Fibroblast of skin of right biceps (primary cell): ENCODE data around the gene HSPA13.
"Not testable (repeated sequence)": the region's sequence is repeated elsewhere in the genome, so short reads cannot be mapped to it uniquely, and the experiment has no call there.

Experiments used
- DNase-seq: peaks from one replicate; pipeline ENCODE4 v3.0.0-alpha.2; 2013

Gene HSPA13

GRCh38 chr21:14382835-14383595 is at the start of gene HSPA13:
Gene HSPA13, minus strand, starts transcription at chr21:14383146. Its CDS starts 27 bp downstream, at chr21:14383119.
- DNase-seq: peak; percentile 100

DNA sequence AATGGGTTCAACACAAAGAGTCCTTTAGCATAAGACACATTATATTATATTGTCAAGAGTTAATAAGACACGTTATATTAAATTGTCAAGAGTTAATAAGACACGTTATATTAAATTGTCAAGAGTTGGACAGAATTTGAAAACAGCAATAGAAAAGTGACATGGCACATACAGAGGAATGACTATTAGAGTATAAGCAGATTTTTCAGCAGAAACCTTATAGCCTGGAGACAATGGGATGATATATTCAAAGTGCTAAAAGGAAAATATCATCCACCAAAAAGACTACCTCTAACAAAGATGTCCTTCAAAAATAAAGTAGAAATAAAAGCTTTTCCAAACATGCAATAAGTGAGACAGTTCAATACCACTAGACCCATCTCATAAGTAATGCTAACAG is 36.0 kb upstream of the HSPA13 start:
- no peak for DNase-seq

- no peak for DNase-seq
Observed at GRCh38 chr21:14414932-14415508, 32.1 kb upstream of the HSPA13 start.

GRCh38 chr21:14405962-14406361 is 23.0 kb upstream of the HSPA13 start:
- DNase-seq: no peak

DNA sequence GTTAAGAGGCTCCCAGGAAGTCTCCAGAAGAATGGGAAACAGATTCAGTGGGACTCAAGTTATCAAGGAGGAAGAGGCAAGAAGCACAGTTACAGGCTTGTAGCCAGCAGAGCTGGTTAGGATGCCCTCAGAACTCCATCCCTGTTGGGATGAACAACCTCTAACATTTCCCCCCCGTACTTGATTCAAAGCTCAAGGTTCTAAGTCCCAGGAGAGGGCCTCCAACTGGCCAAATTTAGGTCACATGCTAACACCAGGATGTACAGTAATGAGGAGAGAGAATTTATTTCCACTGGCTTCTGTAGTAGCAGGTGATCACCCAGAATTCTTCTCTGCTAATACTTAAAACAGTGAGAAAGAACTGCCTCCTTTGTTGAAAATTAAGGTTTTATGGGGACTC is 22.3 kb upstream of the HSPA13 start:
- DNase-seq: no peak

DNA sequence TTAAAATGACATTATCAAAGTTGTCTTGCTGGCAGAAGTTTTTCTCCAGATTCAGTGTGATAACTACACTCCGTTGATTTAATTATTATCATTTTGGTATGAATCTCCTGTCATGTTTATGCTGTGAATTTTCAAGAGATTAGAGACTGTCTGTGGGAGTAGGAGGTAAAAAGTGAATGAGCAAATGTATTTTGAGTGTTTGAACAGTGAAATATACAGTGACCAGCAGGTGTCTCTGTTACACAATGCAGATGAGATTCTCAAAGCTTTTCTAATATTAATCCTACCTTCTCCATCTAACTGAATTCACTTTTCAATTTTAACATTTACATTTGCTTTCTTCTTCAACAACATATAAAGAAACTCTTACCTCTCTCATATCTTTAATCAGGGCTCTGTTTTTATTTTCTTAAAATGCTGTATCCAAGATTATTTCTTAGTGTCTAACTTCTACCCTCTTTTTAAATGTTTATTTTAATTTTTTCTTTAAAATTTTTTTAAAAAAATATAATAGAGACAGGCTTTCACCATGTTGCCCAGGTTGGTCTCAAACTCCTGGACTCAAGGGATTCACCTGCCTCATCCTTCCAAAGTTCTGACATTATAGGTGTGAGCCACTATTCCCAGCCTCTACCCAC is 20.9 kb upstream of the HSPA13 start:
- peak; percentile 24 for DNase-seq

- DNase-seq: no peak
Observed at GRCh38 chr21:14401217-14401616, 18.3 kb upstream of the HSPA13 start.

DNA sequence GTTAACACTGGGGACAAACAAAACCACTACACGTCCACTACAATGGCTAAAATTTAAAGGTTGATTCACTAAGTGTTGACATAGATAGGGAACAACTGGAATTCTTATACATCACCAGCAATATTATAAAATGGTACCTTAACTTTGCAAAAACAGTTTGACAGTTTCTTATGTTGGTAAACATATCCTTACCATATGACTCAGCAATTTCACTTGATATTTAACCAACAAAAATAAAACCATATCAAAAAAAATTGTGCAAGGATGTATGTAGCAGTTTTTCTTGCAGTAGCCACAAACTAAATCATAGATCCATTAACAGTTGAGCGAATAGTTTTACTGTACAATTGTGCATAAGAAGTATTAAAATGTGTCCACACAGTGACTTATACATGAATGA is 5.3 kb upstream of the HSPA13 start:
- DNase-seq: no peak

DNA sequence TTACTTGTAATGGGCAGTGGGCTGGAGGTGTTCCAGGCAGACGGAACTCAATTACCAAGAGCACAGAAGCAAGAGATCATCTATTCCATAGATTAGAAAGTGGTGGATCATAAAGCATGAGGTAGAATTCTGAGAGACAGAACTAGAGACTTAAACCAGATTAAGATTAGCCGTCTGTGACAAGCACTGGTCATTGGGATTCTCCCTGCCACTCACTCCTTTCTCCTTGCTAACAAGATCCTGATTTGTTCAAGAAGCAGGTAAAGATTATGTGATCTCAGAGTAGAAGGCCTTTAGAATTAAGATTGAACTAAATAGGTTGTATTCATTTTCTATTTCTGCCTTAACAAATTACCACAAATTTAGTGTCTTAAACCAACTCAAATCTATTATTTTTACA is 1.5 kb upstream of the HSPA13 start:
- no peak for DNase-seq

- peak; percentile 25 for DNase-seq
Observed at GRCh38 chr21:14383596-14384180, 742 bp upstream of the HSPA13 start.

- DNase-seq: peak; percentile 39
Observed at GRCh38 chr21:14382486-14382834, 486 bp downstream of the HSPA13 start.

DNA sequence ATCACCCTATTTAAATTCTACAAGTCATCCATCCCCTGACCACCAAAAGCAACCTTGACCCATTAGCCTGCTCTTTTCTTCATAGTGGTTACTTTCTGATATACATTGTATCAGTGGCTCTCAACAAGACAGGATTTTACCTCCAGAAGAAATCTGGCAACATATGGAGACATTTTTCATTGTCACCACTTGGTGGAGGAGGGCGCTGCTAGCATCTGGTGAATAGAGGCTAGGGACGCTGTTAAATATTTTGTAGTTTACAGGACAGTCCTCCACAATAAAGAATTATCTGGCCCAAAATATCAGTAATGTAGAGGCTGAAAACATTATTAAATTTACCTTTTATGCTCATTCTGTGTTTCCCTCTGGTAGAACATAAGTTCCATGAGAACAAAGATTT is 6.1 kb downstream of the HSPA13 start:
- no peak for DNase-seq

DNA sequence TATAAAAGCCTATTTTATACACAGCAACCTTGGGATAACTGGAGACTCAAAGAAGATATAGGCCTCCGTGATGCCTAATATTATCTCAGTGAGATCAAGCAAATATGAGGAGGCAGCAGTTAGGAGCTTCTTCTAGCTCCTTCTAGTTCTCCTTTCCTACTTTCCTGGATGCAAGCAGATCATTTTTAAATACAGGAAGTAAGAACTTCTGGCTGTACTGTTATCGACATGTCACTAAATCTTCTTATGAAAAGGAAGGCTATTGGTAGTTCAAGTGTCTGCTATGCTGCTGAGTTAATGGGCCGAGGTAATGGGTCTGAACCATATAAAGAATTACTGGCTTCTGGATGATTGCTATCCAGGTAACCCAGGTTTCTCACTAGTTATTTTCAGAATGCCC is 15.9 kb downstream of the HSPA13 start:
- no peak for DNase-seq

GRCh38 chr21:14361958-14362357 is 21.0 kb downstream of the HSPA13 start:
- DNase-seq: peak; percentile 13

GRCh38 chr21:14358775-14359174 is 24.2 kb downstream of the HSPA13 start:
- DNase-seq: no peak

DNA sequence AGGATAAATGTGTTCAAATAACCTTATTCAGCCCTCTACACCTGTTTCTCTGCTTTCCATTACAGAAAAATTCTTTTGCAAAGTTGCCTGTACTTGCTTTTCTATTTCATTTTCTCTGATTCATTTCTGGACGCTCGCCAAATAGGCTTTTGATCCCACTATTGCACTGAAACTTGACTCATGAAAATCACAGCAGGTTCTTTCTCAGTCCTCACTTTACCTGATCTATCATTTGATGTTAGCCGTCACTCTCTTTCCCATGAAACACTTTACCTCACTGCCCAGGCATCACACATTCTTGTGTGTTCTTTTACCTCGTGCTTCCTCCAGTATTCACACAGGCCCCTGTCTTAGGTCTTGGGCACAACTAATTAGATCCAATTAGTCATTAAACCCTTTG is 26.2 kb downstream of the HSPA13 start:
- no peak for DNase-seq

- DNase-seq: no peak
Observed at GRCh38 chr21:14354515-14354914, 28.4 kb downstream of the HSPA13 start.

DNA sequence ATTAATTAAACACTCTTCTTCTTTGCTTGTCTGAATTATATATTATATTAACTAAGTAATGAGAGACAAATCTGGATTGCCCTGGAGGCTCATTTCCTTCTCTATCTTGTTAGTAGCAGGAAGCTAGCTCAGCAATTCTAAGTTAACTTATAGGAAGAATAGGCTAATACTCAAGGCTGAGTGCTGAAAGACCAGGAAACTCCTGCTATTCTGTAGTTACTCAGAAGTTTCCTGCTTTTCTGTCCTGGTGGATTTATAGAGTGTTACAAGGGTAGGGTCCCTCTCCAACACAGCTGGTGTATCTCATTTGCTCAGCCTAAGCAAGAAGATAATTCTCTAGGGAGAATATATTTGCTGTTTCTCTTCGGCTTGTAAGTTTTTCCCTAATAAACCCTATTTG is 29.2 kb downstream of the HSPA13 start:
- no peak for DNase-seq

GRCh38 chr21:14353231-14353630 is 29.7 kb downstream of the HSPA13 start:
- no peak for DNase-seq

DNA sequence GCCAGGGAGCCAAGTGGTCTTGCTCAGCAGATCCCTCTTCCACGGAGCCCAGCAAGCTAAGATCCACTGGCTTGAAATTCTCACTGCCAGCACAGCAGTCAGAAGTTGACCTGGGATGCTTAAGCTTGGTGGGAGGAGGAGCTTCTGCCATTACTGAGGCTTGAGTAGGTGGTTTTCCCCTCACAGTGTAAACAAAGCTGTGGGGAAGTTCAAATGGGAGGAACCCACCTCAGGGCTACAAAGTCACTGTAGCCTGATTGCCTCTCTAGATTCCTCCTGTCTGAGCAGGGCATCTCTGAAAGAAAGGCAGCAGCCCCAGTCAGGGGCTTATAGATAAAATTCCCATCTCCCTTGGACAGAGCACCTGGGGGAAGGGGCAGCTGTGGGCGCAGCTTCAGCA is 55.6 kb downstream of the HSPA13 start:
- DNase-seq: not testable (repeated sequence)

- DNase-seq: no peak
Observed at GRCh38 chr21:14325595-14325994, 57.4 kb downstream of the HSPA13 start.
